DMS114 treated with DMSO at 0.1 percent for 48 hours (cell line): ENCODE results near the gene SNN.

Source experiments
- DNase-seq: peaks from one replicate; lab custom pipeline; 2025; ENCODE audit not compliant: unreplicated experiment; lab: John Stamatoyannopoulos, UW

The SNN gene

DNA sequence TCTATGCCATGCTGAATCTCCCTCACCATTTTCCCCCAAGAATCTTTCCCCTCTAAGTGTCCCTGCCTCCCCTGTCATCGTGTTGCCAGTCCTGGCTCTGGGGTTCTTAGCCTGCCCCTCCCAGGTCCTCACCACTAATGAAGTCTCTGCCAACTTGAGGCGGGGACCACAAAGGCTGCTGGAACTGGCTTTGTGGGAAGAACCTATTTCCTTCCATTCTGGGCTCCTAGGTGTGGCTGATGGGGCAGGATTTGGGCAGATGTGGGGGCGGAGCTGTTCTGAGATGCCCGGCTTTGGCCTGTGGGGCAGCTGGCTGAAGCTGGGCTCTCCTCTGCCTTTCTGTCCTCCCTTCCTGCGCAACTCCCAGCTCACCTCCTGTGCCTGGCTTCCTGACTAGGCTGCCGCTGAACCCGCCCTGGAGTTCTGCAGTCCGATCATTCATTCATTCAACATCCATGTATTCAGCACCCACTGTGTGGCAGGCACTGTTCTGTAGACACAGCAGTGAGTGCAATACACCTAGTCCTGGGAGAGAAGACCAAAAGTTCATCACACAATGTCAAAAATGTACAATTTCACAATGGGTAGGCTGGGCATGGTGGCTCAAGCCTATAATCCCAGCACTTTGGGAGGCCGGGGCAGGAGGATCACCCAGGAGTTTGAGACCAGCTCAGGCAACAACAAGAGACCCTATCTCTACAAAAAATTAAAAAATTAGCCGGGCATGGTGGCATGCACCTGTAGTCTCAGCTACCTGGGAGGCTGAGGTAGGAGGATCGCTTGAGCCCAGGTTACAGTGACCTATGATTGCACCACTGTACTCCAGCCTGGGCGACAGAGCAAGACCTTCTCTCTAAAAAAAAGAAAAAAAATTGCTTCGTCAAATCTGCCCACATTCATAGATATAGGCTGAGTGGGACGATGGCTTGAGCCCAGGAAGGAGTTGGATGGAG, 1.9 kb upstream of the SNN start:
- DNase-seq: no peak

DNA sequence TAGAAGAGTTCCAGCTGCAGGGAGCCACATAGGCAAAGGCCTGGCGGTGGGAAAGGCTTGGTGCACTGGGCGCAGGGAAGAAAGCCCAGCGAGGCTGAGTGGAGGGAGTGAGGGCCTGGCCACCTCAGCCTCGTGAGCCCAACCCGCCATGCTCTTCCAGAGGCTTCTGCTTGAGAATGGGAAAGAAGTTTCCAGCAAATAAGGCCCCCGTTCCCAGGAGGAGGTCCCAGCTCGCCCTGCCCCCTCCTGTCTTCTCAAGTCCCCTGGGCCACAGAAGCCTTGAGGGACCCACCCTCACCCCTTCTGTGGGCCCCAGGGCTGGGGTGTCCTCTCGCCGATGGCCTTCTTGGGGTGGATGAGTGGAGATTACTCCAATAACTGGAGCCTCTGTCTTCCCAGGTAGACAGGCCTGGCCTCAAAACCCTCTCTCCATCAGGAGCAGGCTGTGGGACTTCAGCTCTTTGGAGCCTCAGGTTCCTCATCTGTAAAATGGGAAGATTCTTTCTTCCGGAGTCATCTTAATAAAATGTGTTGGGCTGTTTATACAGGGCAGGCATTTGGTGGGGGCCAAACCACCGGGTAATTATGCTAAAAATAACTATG, 933 bp upstream of the SNN start:
- no peak for DNase-seq

DNA sequence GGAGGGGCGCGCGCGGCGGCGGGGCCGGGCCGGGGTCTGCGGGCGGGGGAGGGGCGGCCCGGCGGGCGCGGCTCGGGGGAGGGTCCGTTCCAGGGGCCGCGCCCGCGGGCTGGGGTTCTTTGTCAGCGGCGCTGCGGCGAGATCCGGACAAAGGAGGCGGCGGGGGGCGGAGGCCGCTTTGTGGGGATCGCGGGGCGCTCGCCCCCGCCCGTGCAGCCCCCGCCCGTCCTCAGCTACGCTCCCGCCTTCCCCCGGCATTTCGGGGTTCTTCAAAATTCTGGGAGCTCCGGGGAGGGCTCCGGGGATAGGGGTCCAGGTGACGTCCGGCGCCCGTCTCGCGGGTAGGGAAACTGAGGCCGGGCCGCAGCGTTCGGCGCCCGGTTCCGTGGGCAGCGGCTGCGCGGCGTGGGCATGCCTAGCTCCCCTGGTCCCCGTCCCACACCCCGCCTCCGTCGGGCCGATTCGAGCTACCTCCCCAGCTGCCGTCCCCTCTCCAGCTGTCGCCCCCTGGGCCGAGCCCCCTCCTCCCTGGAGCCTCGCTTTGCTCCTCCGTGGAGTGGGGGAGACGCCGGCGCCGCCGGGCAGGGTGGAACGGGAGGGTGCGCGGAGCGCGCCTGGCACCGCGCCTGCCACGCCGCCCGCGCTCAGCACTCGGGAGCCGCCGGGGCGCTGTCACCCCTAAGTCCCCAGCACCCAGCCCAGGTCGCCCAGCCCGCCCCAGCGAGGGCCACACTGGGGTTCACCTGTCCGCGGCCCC, 546 bp downstream of the SNN start:
- no peak for DNase-seq

DNA sequence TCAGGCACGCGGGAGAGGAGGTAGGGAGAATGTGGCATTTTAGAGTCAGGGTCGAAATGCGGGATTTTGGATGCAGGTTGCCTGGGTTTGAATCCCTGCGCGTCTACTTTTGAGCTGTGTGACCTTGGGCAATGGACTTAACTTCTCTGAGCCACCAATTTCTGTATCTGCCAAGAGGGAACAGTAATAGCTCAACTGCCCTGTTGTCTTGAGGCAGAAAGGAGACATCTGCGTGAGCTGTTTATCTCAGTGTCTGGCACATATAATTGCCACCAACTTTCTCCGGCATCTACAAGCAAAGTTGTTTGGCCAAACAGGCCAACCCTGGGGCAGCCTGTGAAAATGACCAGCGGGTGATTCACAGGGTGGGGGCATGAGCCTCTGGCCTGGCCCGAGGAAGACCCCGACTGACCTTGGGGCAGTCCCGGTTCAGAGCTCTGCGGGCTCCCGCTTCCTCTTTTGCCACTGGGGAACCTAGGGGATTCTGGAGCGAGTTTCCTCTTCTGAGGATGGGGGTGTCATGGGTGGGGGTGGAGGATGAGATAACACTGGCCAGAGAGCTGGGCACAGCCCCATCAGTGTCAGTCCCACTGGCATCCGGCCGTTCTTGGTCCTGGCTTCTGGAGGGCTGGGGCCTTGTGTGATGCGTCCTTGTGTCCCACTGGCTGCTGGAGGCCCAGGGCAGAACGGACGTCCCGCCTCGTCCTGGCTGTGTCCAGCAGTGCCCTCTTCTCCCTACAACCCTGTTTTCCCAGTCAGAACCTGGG, 1.3 kb downstream of the SNN start:
- no peak for DNase-seq

GRCh38 chr16:11670171-11671131, 2.2 kb downstream of the SNN start:
- no peak for DNase-seq

- DNase-seq: no peak
These were observed 3.0 kb downstream of the SNN start for GRCh38 chr16:11671271-11671670.

DNA sequence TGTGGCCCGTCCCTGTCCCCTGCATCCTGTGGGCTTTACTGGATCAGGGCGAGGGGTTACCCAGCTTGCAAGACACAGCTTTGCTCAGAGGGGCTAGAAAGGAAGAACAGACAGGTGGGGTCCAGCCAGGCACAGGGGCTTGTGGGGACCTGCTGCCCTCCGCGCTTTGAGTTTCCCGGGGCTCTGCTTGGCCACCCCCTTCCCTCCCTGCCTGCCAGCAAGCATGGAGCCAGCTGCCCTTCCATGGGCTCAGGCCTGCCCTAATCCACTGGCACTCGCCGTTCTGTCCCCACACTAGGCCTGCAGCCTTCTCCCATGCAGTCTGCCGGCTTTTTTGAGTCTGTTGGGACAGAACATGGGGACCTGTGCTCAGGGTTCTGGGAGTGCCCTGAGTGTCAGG, 3.4 kb downstream of the SNN start:
- DNase-seq: no peak

DNA sequence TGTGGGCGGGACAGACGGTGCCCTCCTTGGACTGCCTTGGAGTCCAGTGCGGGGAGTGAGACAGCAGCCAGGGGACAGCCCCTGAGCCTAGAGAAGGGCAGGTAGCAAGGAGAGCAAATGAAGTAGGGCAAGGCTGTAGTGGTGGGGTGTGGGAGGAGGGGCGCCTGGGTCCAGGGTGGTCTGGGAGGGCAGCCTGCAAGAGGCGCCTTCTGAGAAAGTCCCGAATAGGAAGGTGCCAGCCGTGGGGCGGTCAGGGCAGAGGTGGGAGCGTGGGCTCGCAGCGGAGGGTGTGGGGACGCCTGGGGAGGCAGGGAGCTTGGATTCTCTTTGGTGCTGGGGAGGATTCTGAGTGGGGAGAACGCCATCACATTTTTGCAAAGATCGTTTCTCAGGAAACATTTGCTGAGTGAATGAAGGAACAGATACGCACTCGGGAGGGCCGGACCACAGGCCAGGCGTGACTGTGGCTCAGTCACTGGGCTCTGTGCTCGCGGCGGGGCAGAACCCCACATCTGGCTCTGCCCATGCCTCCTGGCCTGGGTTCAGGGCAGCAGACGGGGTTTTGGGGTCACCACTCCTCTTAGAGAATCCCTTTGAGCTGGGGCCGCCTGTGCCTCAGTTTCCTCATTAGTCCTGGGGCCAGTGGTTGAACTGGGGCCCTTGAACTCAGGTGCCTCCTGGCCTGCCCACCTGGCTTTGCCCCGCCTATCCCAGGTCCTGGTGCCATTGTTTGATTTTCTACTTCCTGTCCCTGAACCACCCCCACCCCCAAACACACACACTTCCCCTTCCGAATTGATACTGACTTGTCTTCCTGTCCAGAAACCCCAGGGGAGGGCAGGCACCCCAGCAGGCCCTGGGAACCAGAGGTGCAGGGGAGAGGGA, 4.2 kb downstream of the SNN start:
- DNase-seq: no peak

GRCh38 chr16:11673091-11674000, 5.1 kb downstream of the SNN start:
- no peak for DNase-seq

DNA sequence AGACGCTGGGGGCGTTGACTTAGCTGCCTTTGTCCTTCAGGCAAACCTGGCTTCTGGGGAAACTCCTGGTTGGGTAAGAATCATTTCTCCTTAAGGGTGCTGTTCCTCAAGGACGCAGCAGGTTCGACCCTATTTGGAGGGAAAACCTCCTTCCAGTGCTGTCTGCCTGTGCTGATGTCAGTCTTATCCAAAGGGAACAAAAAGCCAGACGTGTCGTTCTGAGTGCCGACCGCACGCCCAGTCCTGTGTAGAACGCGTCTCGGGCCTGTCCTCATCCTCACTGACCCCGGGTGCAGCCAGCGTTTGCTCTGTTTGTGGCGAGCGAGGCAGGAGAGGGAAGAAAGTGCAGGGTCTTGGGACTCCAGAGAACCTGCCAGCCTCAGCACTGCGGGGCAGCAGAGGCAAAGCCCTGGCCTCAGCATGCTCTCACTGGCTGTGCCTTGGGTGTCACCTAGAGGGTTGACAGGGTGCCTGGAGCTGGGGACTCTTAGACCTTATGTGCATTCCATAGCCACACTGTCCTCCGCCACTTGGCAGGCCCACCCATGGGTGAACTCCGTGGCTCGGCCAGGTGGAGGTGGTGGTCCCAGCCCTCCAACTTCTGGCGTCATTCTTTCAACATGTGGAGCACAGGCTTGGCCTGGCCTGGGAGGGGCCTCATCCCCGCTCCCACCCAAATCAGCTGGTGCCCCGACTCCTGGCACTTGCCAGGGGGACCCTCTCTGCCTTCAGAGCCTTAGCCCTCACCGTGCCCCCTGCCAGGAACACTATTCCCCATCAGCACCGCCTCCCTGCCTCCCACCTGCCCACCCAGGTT, 6.0 kb downstream of the SNN start:
- DNase-seq: no peak

- DNase-seq: no peak
These were observed 6.7 kb downstream of the SNN start for GRCh38 chr16:11674818-11675560.

DNA sequence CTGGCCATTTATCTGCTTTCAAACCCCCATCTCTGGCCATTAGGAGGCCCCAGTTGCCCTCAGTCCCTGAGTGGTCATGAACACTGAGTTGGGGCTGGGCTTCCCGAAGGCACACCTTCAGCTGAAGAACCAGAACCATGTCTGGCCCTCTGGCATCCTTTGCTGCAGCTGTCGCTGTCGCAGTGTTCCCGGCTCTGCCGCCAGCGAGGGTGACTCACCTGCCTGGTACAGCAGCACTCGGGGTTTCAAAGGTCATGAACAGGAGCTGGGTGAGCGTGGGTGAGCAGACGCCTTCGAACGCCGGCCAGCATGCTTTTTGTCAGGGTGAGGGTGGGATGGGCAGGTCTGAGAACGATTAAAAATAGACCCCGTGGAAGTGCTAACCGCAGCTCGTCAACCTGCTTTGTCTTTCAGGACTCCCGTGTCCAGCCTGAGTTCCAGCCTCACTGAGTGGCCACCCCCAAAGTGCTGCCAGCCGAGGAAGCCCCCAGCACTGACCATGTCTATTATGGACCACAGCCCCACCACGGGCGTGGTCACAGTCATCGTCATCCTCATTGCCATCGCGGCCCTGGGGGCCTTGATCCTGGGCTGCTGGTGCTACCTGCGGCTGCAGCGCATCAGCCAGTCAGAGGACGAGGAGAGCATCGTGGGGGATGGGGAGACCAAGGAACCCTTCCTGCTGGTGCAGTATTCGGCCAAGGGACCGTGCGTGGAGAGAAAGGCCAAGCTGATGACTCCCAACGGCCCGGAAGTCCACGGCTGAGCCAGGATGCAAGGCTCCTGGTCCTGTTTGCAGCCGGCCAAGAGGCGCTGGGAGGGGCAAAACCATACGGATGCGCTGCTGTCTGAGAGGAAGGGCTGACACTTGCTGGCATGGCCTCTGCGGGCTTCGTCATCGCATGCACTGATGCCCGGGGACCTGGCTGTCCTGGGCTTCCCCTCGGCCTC, 7.6 kb downstream of the SNN start:
- DNase-seq: no peak

- no peak for DNase-seq
These were observed 8.5 kb downstream of the SNN start for GRCh38 chr16:11676799-11677198.

GRCh38 chr16:11677451-11677951, 9.2 kb downstream of the SNN start:
- no peak for DNase-seq
